ENCODE results near the gene VPREB1.

- TF ChIP-seq, protein P1, sequence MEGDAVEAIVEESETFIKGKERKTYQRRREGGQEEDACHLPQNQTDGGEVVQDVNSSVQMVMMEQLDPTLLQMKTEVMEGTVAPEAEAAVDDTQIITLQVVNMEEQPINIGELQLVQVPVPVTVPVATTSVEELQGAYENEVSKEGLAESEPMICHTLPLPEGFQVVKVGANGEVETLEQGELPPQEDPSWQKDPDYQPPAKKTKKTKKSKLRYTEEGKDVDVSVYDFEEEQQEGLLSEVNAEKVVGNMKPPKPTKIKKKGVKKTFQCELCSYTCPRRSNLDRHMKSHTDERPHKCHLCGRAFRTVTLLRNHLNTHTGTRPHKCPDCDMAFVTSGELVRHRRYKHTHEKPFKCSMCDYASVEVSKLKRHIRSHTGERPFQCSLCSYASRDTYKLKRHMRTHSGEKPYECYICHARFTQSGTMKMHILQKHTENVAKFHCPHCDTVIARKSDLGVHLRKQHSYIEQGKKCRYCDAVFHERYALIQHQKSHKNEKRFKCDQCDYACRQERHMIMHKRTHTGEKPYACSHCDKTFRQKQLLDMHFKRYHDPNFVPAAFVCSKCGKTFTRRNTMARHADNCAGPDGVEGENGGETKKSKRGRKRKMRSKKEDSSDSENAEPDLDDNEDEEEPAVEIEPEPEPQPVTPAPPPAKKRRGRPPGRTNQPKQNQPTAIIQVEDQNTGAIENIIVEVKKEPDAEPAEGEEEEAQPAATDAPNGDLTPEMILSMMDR (conservative IDR thresholded peaks at IDR 0.05; ENCODE audit: low read depth, low read length) = no peak
- no peak for TF ChIP-seq EZH2phosphoT487 (IDR thresholded peaks at IDR 0.05; ENCODE audit: borderline replicate concordance, low read length)
- no peak for TF ChIP-seq EZH2 (IDR thresholded peaks at IDR 0.05; ENCODE audit: low read length, unreplicated experiment)
Measured at GRCh38 chr22:22241554-22241898, 3.1 kb upstream of the VPREB1 start.
